IMR-90 (cell line): ENCODE results near the gene LINC00305. TPM values are rescaled to one million over a fixed set of nuclear protein-coding genes. Genes with fewer than 3 reads are reported as not detected.

Experiments used
- ATAC-seq: fragments of 200-7000 bp; cut with Tn5 transposase; 2 replicates; pipeline ENCODE4 v1.9.1; 2020; ENCODE audit warnings: low read depth, mild to moderate bottlenecking, moderate library complexity
- BruUV-seq: library from RNA; stranded (reverse); fragments of 400-500 nt; replicated peaks from 2 replicates; lab custom pipeline; 2021; lab: Mats Ljungman, UMichigan
- CTCF ChIA-PET: fragments of 300-600 bp; formaldehyde crosslinking; extraction: SDS; loops from one replicate; lab custom pipeline; 2021; ENCODE audit warnings: antibody characterized with exemption; lab: Yijun Ruan, JAX
- POLR2A ChIA-PET: fragments of 300-600 bp; sonication (Branson Sonifier 250); formaldehyde crosslinking; loops from one replicate; lab custom pipeline; 2022; ENCODE audit warnings: antibody characterized with exemption; ENCODE audit not compliant: unreplicated experiment; lab: Charles Lee
- DNase-seq: peaks from one replicate; pipeline ENCODE4 v3.0.0; 2013
- H2AFZ ChIP-seq: replicated peaks from 2 replicates; pipeline ENCODE3; 2013; ENCODE audit warnings: low read length, mild to moderate bottlenecking; ENCODE audit not compliant: poor library complexity
- H2AK5ac ChIP-seq: 2 replicates; pipeline ENCODE4 v1.6.1; 2013; ENCODE audit warnings: low read depth, low read length, inconsistent platforms
- H2AK9ac ChIP-seq: replicated peaks from 2 replicates; pipeline ENCODE3; 2013; ENCODE audit warnings: mild to moderate bottlenecking, low read depth, low read length, moderate library complexity; ENCODE audit not compliant: poor library complexity
- H2BK120ac ChIP-seq: 2 replicates; pipeline ENCODE4 v1.6.1; 2013; ENCODE audit warnings: low read depth, low read length, inconsistent platforms
- H2BK15ac ChIP-seq: 3 replicates; pipeline ENCODE4 v1.6.1; 2013; ENCODE audit warnings: low read depth, low read length, inconsistent platforms
- H2BK20ac ChIP-seq: 2 replicates; pipeline ENCODE4 v1.6.1; 2013; ENCODE audit warnings: low read depth, mild to moderate bottlenecking, inconsistent platforms, low read length, moderate library complexity
- H2BK5ac ChIP-seq: 2 replicates; pipeline ENCODE4 v1.6.1; 2013; ENCODE audit warnings: mild to moderate bottlenecking, low read depth, low read length, inconsistent platforms; ENCODE audit not compliant: poor library complexity, severe bottlenecking
- H3K14ac ChIP-seq: replicated peaks from 2 replicates; pipeline ENCODE4 v1.6.1; 2013; ENCODE audit warnings: low read depth, low read length, inconsistent platforms
- H3K18ac ChIP-seq: 2 replicates; pipeline ENCODE4 v1.6.1; 2013; ENCODE audit warnings: low read depth, low read length, control low read depth
- H3K23ac ChIP-seq: 2 replicates; pipeline ENCODE4 v1.6.1; 2013; ENCODE audit warnings: low read depth, low read length, inconsistent platforms
- H3K27ac ChIP-seq: 2 replicates; pipeline ENCODE4 v1.5.1; 2013; ENCODE audit warnings: mild to moderate bottlenecking, control low read depth, low read length; ENCODE audit not compliant: insufficient read depth
- H3K27me3 ChIP-seq: 2 replicates; pipeline ENCODE4 v1.6.1; 2013; ENCODE audit warnings: low read length; ENCODE audit not compliant: control insufficient read depth, insufficient read depth
- H3K36me3 ChIP-seq: 2 replicates; pipeline ENCODE4 v1.6.1; 2013; ENCODE audit warnings: low read length, mixed read lengths; ENCODE audit not compliant: control insufficient read depth, insufficient read depth
- H3K4ac ChIP-seq: 2 replicates; pipeline ENCODE4 v1.6.1; 2013; ENCODE audit warnings: low read depth, low read length, inconsistent platforms
- H3K4me1 ChIP-seq: 2 replicates; pipeline ENCODE4 v1.6.1; 2013; ENCODE audit warnings: low read length, mixed read lengths; ENCODE audit not compliant: control insufficient read depth, insufficient read depth
- H3K4me2 ChIP-seq: 2 replicates; pipeline ENCODE4 v1.6.1; 2013; ENCODE audit warnings: low read depth, mild to moderate bottlenecking, control low read depth, low read length, moderate library complexity
- H3K4me3 ChIP-seq: 2 replicates; pipeline ENCODE4 v1.5.1; 2013; ENCODE audit warnings: low read depth, mild to moderate bottlenecking, control low read depth, low read length, moderate library complexity; ENCODE audit not compliant: insufficient read depth
- H3K56ac ChIP-seq: 2 replicates; pipeline ENCODE4 v1.6.1; 2013; ENCODE audit warnings: low read length, inconsistent platforms; ENCODE audit not compliant: insufficient read depth; ENCODE audit errors: extremely low read depth
- H3K79me1 ChIP-seq, 2 experiments: 2 replicates each; pipeline ENCODE4 v1.6.1; 2013; ENCODE audit warnings: low read length in 2 of 2, inconsistent platforms in 1 of 2, low read depth in 1 of 2
- H3K9ac ChIP-seq: 2 replicates; pipeline ENCODE4 v1.6.1; 2013; ENCODE audit warnings: low read depth, low read length, control low read depth
- H3K9me1 ChIP-seq: 2 replicates; pipeline ENCODE4 v1.6.1; 2013; ENCODE audit warnings: low read length, inconsistent platforms; ENCODE audit not compliant: insufficient read depth
- H3K9me3 ChIP-seq: 2 replicates; pipeline ENCODE4 v1.6.1; 2013; ENCODE audit warnings: low read length; ENCODE audit not compliant: control insufficient read depth, insufficient read depth
- H4K20me1 ChIP-seq: 2 replicates; pipeline ENCODE4 v1.6.1; 2013; ENCODE audit warnings: low read length, inconsistent platforms; ENCODE audit not compliant: insufficient read depth
- H4K5ac ChIP-seq: 2 replicates; pipeline ENCODE4 v1.6.1; 2013; ENCODE audit warnings: mild to moderate bottlenecking, low read depth, low read length, control low read depth
- H4K8ac ChIP-seq, 2 experiments: 2 replicates each; pipeline ENCODE4 v1.6.1; 2013; ENCODE audit warnings: low read depth in 2 of 2, low read length in 2 of 2, control low read depth in 1 of 2, inconsistent platforms in 1 of 2
- H4K91ac ChIP-seq: 2 replicates; pipeline ENCODE4 v1.6.1; 2013; ENCODE audit warnings: low read depth, low read length, inconsistent platforms; ENCODE audit not compliant: insufficient read depth
- BHLHE40 ChIP-seq: fragments of 150-350 bp; IDR thresholded peaks from 2 replicates; pipeline ENCODE4 v1.6.1; 2016; ENCODE audit warnings: mild to moderate bottlenecking, low read depth, low read length
- CEBPB ChIP-seq: IDR thresholded peaks from 2 replicates; pipeline ENCODE4 v1.6.1; 2012; ENCODE audit warnings: low read depth, low read length, improper control_type of control experiment
- CHD1 ChIP-seq: IDR thresholded peaks from 2 replicates; pipeline ENCODE4 v1.6.1; 2012; ENCODE audit warnings: low read depth, low read length, improper control_type of control experiment
- MXI1 ChIP-seq: IDR thresholded peaks from 2 replicates; pipeline ENCODE4 v1.6.1; 2012; ENCODE audit warnings: low read depth, mild to moderate bottlenecking, low read length, moderate library complexity, borderline replicate concordance
- WGBS, 2 experiments: methylation state at CpG; one replicate each; pipeline versions ENCODE4 v1.1.5 to v1.1.7; 2013; ENCODE audit warnings: missing lambda C conversion rate in 2 of 2; ENCODE audit not compliant: insufficient read length in 1 of 2; ENCODE audit errors: extremely low coverage in 2 of 2; 5-methylcytosine and 5-hydroxymethylcytosine counted together
- dilution Hi-C: fragments of 300-500 bp; cut with HindIII; formaldehyde crosslinking; loops from one replicate; pipeline ENCODE4 v1.14.3; 2018; ENCODE audit warnings: low sequenced_read_pairs; ENCODE audit not compliant: unreplicated experiment
- in situ Hi-C: fragments of 300-500 bp; cut with MboI; formaldehyde crosslinking; loops from 3 replicates; pipeline ENCODE4 v1.14.3; 2019; ENCODE audit warnings: low sequenced_read_pairs, inconsistent platforms, mixed read lengths
- intact Hi-C: fragments of 100-400 bp; cut with micrococcal nuclease; formaldehyde crosslinking; loops from 2 replicates; pipeline ENCODE4 v1.10.0; 2022
- polyA plus RNA-seq, 3 experiments: library from polyadenylated mRNA; depleted of rRNA; stranded (reverse); fragments of >200 nt; gene quantifications; 2 replicates each; pipeline ENCODE4 v1.2.3, GENCODE V29; 2012; ENCODE audit warnings: low replicate concordance in 1 of 3
- total RNA-seq: library from RNA; depleted of rRNA; stranded (reverse); fragments of >200 nt; gene quantifications from 2 replicates; pipeline ENCODE4 v1.2.3, GENCODE V29; 2012
- TF ChIP-seq, protein P1 (sequence below): fragments of 150-350 bp; IDR thresholded peaks from 2 replicates; pipeline ENCODE4 v1.6.1; 2017; ENCODE audit warnings: mild to moderate bottlenecking, antibody characterized with exemption, low read length, low read depth

Gene LINC00305
- total and polyA plus RNA-seq, 2 of the 4 experiments (the other 2 are of a cell fraction) = not detected

DNA sequence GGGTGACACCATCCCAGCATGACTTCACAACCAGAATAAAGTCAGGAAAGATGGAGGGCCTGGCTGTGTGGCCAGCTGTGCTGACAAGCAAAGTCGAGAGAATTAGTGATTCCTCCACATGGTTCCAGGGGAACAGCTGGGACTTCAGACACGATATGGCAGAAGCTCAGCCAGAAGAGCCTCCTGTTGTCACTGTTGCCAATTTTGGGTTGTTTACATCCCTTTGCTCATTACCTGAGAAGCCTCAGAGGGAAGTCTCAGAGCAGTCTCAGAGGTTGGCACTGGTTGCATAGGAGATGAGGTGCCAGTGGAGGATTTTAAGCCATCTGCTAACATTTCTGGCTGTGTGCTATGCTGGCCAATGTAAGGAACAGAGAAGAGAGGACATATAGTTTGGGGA, 16.0 kb downstream of the LINC00305 start:
- H2BK15ac ChIP-seq = no peak overlapping the region
- no peak overlapping the region for H2AFZ ChIP-seq
- DNase-seq (no peak), ATAC-seq (no peak)
- no peak overlapping the region for H3K23ac ChIP-seq
- no peaks in the 10 kb centered on the region for H3K79me1 ChIP-seq
- H3K4me3 ChIP-seq = no peak overlapping the region
- H3K9me3 ChIP-seq = peaks cover 17% of the 10 kb centered on the region
- H2BK5ac ChIP-seq = no peak overlapping the region
- CTCF ChIA-PET = no interaction called here
- no peaks in the 10 kb centered on the region for H3K27me3 ChIP-seq
- H3K4me2 ChIP-seq = no peak overlapping the region
- POLR2A ChIA-PET = no interaction called here
- H2AK5ac ChIP-seq = no peak overlapping the region
- no peak overlapping the region for H3K4ac ChIP-seq
- TF ChIP-seq MXI1 (no peak), CEBPB (no peak), BHLHE40 (no peak), CHD1 (no peak)
- TF ChIP-seq, protein P1, sequence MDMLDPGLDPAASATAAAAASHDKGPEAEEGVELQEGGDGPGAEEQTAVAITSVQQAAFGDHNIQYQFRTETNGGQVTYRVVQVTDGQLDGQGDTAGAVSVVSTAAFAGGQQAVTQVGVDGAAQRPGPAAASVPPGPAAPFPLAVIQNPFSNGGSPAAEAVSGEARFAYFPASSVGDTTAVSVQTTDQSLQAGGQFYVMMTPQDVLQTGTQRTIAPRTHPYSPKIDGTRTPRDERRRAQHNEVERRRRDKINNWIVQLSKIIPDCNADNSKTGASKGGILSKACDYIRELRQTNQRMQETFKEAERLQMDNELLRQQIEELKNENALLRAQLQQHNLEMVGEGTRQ = no peak
- WGBS, 2 experiments = 8% methylated on average over 2 of the region's 2 CpGs; no CpG with 5 or more reads in 1 of the 2 experiments
- no peak overlapping the region for H3K56ac ChIP-seq
- H2BK20ac ChIP-seq = no peak overlapping the region
- no peak overlapping the region for H3K9ac ChIP-seq
- BruUV-seq = no TSS peak
- no peak overlapping the region for H3K18ac ChIP-seq
- H4K8ac ChIP-seq = no peak overlapping the region
- H4K20me1 ChIP-seq = no peaks in the 10 kb centered on the region
- dilution Hi-C loops = no loop called here
- no peak overlapping the region for H3K27ac ChIP-seq
- H3K9me1 ChIP-seq = no peaks in the 10 kb centered on the region
- no peak overlapping the region for H3K14ac ChIP-seq
- H4K91ac ChIP-seq = no peak overlapping the region
- H4K5ac ChIP-seq = no peak overlapping the region
- no peaks in the 10 kb centered on the region for H3K4me1 ChIP-seq
- in situ Hi-C loops = loop anchor here (25.0 kb wide), 1 partner anchor 104 kb away; no protein-coding TSS in a partner anchor
- no peak overlapping the region for H2BK120ac ChIP-seq
- H2AK9ac ChIP-seq = no peak overlapping the region
- intact Hi-C loops = no loop called here
- H3K36me3 ChIP-seq = no peaks in the 10 kb centered on the region
